Measurements from ENCODE around the gene GNG2.

- no peak for TF ChIP-seq CTCF (IDR thresholded peaks at IDR 0.05)
- no peak for TF ChIP-seq POLR2A (IDR thresholded peaks at IDR 0.05)
These were observed 9.8 kb upstream of the GNG2 start for GRCh38 chr14:51850651-51851050.

Measured in transverse colon (tissue), 3 donors.